ENCODE data around the gene SHF.

DNA sequence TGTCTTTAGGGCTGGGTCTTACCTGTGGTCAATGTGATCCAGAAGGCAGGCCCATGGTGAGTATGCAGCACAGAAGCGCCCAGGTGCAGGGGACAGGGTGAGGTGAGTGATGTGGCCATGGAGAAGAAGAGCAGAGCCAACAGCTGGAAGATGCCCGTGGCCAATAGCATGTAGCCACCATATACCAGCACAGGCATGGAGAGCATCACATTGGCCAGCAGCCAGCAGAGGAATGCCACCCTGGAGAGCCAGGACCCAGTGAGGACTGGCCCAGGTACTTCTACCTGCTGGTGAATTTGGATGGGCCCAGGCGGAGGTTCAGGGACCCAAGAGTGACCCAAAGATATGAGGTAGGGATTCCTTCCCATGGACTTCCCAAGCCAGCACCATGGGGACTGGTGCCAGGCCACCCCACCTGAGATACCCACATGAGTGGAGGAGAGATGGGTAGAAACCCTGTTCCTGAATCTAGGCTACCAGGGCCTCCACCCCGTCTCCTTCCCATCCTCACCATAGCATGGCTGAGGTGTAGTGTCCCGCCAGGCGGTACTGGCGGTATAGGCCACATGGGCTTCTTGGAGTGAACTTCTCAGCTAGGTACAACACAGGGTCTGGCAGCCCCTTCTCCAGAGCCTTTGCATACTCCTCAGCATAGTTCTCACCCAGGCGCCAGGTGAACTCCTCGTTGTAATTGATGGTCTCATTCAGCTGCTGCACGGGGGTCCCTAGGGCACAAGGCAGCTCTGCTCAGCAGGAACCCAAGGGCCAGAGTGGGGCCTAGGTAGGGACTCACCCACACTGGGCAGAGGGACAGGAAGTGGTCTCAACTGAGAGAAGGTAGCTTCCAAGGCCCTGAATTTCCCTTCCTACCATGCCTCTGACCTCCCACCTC, 67.4 kb downstream of the SHF start:
- TF ChIP-seq, protein P1, sequence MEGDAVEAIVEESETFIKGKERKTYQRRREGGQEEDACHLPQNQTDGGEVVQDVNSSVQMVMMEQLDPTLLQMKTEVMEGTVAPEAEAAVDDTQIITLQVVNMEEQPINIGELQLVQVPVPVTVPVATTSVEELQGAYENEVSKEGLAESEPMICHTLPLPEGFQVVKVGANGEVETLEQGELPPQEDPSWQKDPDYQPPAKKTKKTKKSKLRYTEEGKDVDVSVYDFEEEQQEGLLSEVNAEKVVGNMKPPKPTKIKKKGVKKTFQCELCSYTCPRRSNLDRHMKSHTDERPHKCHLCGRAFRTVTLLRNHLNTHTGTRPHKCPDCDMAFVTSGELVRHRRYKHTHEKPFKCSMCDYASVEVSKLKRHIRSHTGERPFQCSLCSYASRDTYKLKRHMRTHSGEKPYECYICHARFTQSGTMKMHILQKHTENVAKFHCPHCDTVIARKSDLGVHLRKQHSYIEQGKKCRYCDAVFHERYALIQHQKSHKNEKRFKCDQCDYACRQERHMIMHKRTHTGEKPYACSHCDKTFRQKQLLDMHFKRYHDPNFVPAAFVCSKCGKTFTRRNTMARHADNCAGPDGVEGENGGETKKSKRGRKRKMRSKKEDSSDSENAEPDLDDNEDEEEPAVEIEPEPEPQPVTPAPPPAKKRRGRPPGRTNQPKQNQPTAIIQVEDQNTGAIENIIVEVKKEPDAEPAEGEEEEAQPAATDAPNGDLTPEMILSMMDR (IDR thresholded peaks at IDR 0.05; ENCODE audit: low read depth, low read length), result no peak
- no peak for TF ChIP-seq EZH2phosphoT487 (IDR thresholded peaks at IDR 0.05; ENCODE audit: low read depth)
